GM12878 (cell line): ENCODE data around the gene TRIM43B. TPM values are rescaled to one million over a fixed set of nuclear protein-coding genes. Genes with fewer than 3 reads are reported as not detected.

Experiments
- ATAC-seq: fragments of 200-7000 bp; cut with Tn5 transposase; 3 replicates; pipeline ENCODE4 v1.9.1; 2020; ENCODE audit warnings: mild to moderate bottlenecking, moderate library complexity
- BruUV-seq: library from RNA; stranded (reverse); fragments of 400-500 nt; replicated peaks from 2 replicates; lab custom pipeline; 2021; lab: Mats Ljungman, UMichigan
- CTCF ChIA-PET: fragments of 300-600 bp; sonication (Branson Sonifier 250); formaldehyde crosslinking; extraction: SDS; loops from one replicate; lab custom pipeline; 2021; ENCODE audit warnings: inconsistent platforms; lab: Yijun Ruan, JAX
- POLR2A ChIA-PET: fragments of 350-600 bp; formaldehyde crosslinking; extraction: SDS; loops from one replicate; lab custom pipeline; 2021; ENCODE audit warnings: inconsistent platforms; lab: Charles Lee
- RAD21 ChIA-PET: fragments of 300-600 bp; sonication (Branson Sonifier 250); formaldehyde crosslinking; loops from one replicate; lab custom pipeline; 2023; ENCODE audit warnings: antibody characterized with exemption; ENCODE audit not compliant: unreplicated experiment; lab: Charles Lee
- SMC1A ChIA-PET: fragments of 300-600 bp; sonication (Branson Sonifier 250); formaldehyde crosslinking; loops from one replicate; lab custom pipeline; 2023; ENCODE audit not compliant: unreplicated experiment, uncharacterized antibody; lab: Charles Lee
- DNase-seq: peaks from one replicate; pipeline ENCODE4 v3.0.0-alpha.2; 2011; ENCODE audit warnings: low read depth, low spot score
- FAIRE-seq: peaks from 3 replicates; lab custom pipeline; 2011; peaks lifted over from hg19 to GRCh38; lab: Jason Lieb, UNC
- H2AFZ ChIP-seq: 2 replicates; pipeline ENCODE4 v1.6.0; 2011; ENCODE audit warnings: low read depth, low read length, control low read depth; ENCODE audit not compliant: control insufficient read depth
- H3K27ac ChIP-seq: 2 replicates; pipeline ENCODE4 v1.5.1; 2011; ENCODE audit warnings: control low read depth; ENCODE audit not compliant: control insufficient read depth, insufficient read depth
- H3K27me3 ChIP-seq, 2 experiments: replicated peaks in 1 of 2; 2 replicates each; pipeline versions ENCODE4 v1.6.0 to v1.6.1; 2011; ENCODE audit warnings: low read length in 1 of 2; ENCODE audit not compliant: control insufficient read depth in 2 of 2, insufficient read depth in 2 of 2
- H3K36me3 ChIP-seq, 2 experiments: 2 replicates each; pipeline ENCODE4 v1.5.1; 2011; ENCODE audit warnings: low read length in 1 of 2; ENCODE audit not compliant: control insufficient read depth in 2 of 2, insufficient read depth in 2 of 2
- H3K4me1 ChIP-seq: 2 replicates; pipeline ENCODE4 v1.6.1; 2011; ENCODE audit warnings: mild to moderate bottlenecking, low read length, moderate library complexity, mixed read lengths; ENCODE audit not compliant: control insufficient read depth, insufficient read depth
- H3K4me2 ChIP-seq: 2 replicates; pipeline ENCODE4 v1.6.0; 2011; ENCODE audit warnings: control low read depth; ENCODE audit not compliant: control insufficient read depth, insufficient read depth
- H3K4me3 ChIP-seq: fragments of 200-600 bp; sonication (generic); 2 replicates; pipeline ENCODE4 v1.5.1; 2016
- H3K79me2 ChIP-seq: 2 replicates; pipeline ENCODE4 v1.6.0; 2011; ENCODE audit warnings: low read length; ENCODE audit not compliant: control insufficient read depth, insufficient read depth
- H3K9ac ChIP-seq: 2 replicates; pipeline ENCODE4 v1.8.0; 2011; ENCODE audit warnings: low read length, control low read depth, mixed read lengths; ENCODE audit not compliant: control insufficient read depth, insufficient read depth
- H3K9me3 ChIP-seq: replicated peaks from 3 replicates; pipeline ENCODE4 v1.5.1; 2011; ENCODE audit warnings: mild to moderate bottlenecking, low read length; ENCODE audit not compliant: control insufficient read depth, insufficient read depth
- H4K20me1 ChIP-seq: 2 replicates; pipeline ENCODE4 v1.6.0; 2011; ENCODE audit not compliant: control insufficient read depth, insufficient read depth
- ELK1 ChIP-seq: IDR thresholded peaks from 2 replicates; pipeline ENCODE4 v1.6.1; 2012; ENCODE audit warnings: low read depth, low read length, improper control_type of control experiment
- FOS ChIP-seq: IDR thresholded peaks from 3 replicates; pipeline ENCODE4 v1.6.1; 2011; ENCODE audit warnings: borderline replicate concordance; ENCODE audit not compliant: insufficient read length; ENCODE audit errors: extremely low read depth
- HSF1 ChIP-seq: fragments of 150-350 bp; IDR thresholded peaks from 2 replicates; pipeline ENCODE4 v1.6.1; 2014; ENCODE audit warnings: mild to moderate bottlenecking, low read depth, low read length
- NBN ChIP-seq: fragments of 450-650 bp; IDR thresholded peaks from 2 replicates; pipeline ENCODE4 v1.6.1; 2016
- NFIC ChIP-seq: IDR thresholded peaks from 2 replicates; pipeline ENCODE4 v1.6.1; 2012; ENCODE audit warnings: low read depth, mild to moderate bottlenecking, inconsistent platforms, low read length, moderate library complexity
- PAX5 ChIP-seq: IDR thresholded peaks from 2 replicates; pipeline ENCODE4 v1.6.1; 2011; ENCODE audit warnings: low read depth, low read length, borderline replicate concordance
- SKIL ChIP-seq: fragments of 450-650 bp; IDR thresholded peaks from 2 replicates; pipeline ENCODE4 v1.6.1; 2017; ENCODE audit warnings: mild to moderate bottlenecking, low read depth, inconsistent platforms; ENCODE audit not compliant: poor library complexity, severe bottlenecking
- SMAD1 ChIP-seq: fragments of 450-650 bp; IDR thresholded peaks from 2 replicates; pipeline ENCODE4 v1.6.1; 2018; ENCODE audit warnings: mild to moderate bottlenecking, low read depth; ENCODE audit not compliant: partially characterized antibody
- SMARCA5 ChIP-seq: fragments of 450-650 bp; IDR thresholded peaks from 2 replicates; pipeline ENCODE4 v1.6.1; 2017; ENCODE audit warnings: mild to moderate bottlenecking
- USF1 ChIP-seq: IDR thresholded peaks from 2 replicates; pipeline ENCODE4 v1.6.1; 2011; ENCODE audit warnings: borderline replicate concordance, low read depth, mild to moderate bottlenecking, moderate library complexity, mixed read lengths, low read length; ENCODE audit not compliant: insufficient read depth; ENCODE audit errors: extremely low read length
- WGBS: methylation state at CpG from one replicate; pipeline ENCODE4 v1.1.6; 2016; ENCODE audit warnings: low lambda C conversion rate; ENCODE audit not compliant: insufficient replicate concordance, insufficient coverage; ENCODE audit errors: missing lambda C conversion rate; 5-methylcytosine and 5-hydroxymethylcytosine counted together
- in situ Hi-C: fragments of 300-500 bp; cut with MboI; formaldehyde crosslinking; loops from 9 replicates; pipeline ENCODE4 v1.14.3; 2018; ENCODE audit warnings: mixed read lengths
- intact Hi-C: fragments of 100-400 bp; cut with micrococcal nuclease; formaldehyde crosslinking; loops from one replicate; pipeline ENCODE4 v1.14.2; 2022; ENCODE audit not compliant: unreplicated experiment
- polyA plus RNA-seq, 11 experiments: library from polyadenylated mRNA; depleted of rRNA in 4 of 11; unstranded in 6 of 11; stranded (reverse) in 5 of 11; fragments of >200 nt; fragmentation: Nextera tagmentation in 4 of 11; fragmentation: Illumina TruSeq in 1 of 11; extraction: Ambion mirVana in 4 of 11; extraction: Trizol in 1 of 11; gene quantifications; 1 replicate in 1 of 11; 2 replicates in 10 of 11; pipeline versions ENCODE4 v1.2.1 to v1.2.3, GENCODE V29; 2011 to 2016; ENCODE audit warnings: inconsistent platforms in 2 of 11, missing spikeins in 2 of 11, low read depth in 1 of 11
- total RNA-seq, 4 experiments: library from RNA; depleted of rRNA in 3 of 4; stranded (reverse); fragments of >200 nt in 3 of 4; fragmentation: Illumina TruSeq in 1 of 4; extraction: Trizol in 1 of 4; gene quantifications; 2 replicates each; pipeline versions ENCODE4 v1.2.1 to v1.2.3, GENCODE V29; 2013 to 2021

The TRIM43B gene
- total and polyA plus RNA-seq, 10 of the 15 experiments (the other 5 are each of a cell fraction or from before 2014, with no cell fraction given): 0.05 TPM; not detected in 9

GRCh38 chr2:95505222-95505621 is 20.7 kb upstream of the TRIM43B start:
- no peak for DNase-seq
- Histone ChIP-seq H3K9ac (no peak overlapping the region), H3K27me3 (no peaks in the 10 kb centered on the region), H3K79me2 (no peaks in the 10 kb centered on the region), H3K27ac (no peak overlapping the region), H3K36me3 (no peaks in the 10 kb centered on the region), H3K4me2 (no peak overlapping the region), H3K4me3 (no peak overlapping the region), H3K4me1 (no peaks in the 10 kb centered on the region), H3K9me3 (no peaks in the 10 kb centered on the region), H4K20me1 (no peaks in the 10 kb centered on the region), H2AFZ (no peak overlapping the region)
- BruUV-seq: no TSS peak
- 28% methylated on average over 4 of the region's 4 CpGs for WGBS
- POLR2A ChIA-PET: no interaction called here
- CTCF ChIA-PET: no interaction called here
- SMC1A ChIA-PET: no interaction called here
- in situ Hi-C loops: no loop called here
- TF ChIP-seq NFIC (no peak), SKIL (no peak), HSF1 (no peak), SMARCA5 (no peak)
- RAD21 ChIA-PET: no interaction called here
- ATAC-seq: no peak
- FAIRE-seq: no peak
- intact Hi-C loops: no loop called here

- FAIRE-seq: no peak
- Histone ChIP-seq H3K4me3 (no peak overlapping the region), H3K9ac (no peak overlapping the region), H3K4me2 (no peak overlapping the region), H3K4me1 (no peaks in the 10 kb centered on the region), H3K27ac (no peak overlapping the region), H3K27me3 (no peaks in the 10 kb centered on the region), H3K79me2 (no peaks in the 10 kb centered on the region), H2AFZ (no peak overlapping the region), H3K36me3 (no peaks in the 10 kb centered on the region), H3K9me3 (no peaks in the 10 kb centered on the region), H4K20me1 (no peaks in the 10 kb centered on the region)
- ChIA-PET SMC1A (no interaction called here), RAD21 (no interaction called here), POLR2A (no interaction called here), CTCF (interaction anchor here (0.8 kb wide), 1 partner anchor 112 kb away, joined by 6 read pairs; no protein-coding TSS in a partner anchor)
- in situ Hi-C loops (no loop called here), intact Hi-C loops (no loop called here)
- TF ChIP-seq PAX5: no peak
- TF ChIP-seq NBN: no peak
- TF ChIP-seq SMAD1: no peak
- TF ChIP-seq ELK1: no peak
- no peak for TF ChIP-seq USF1
- no peak for TF ChIP-seq FOS
- no peak for DNase-seq
- no peak for ATAC-seq
- no TSS peak for BruUV-seq
These were observed 16.3 kb upstream of the TRIM43B start for GRCh38 chr2:95500854-95501253.
